ENCODE data around the gene DOCK8.

DOCK8 gene

GRCh38 chr9:297104-297972, 82.7 kb downstream of the DOCK8 start:
- DNase-seq = no peak
- no peaks in the 10 kb centered on the region for H3K36me3 ChIP-seq
- TF ChIP-seq CTCF (IDR thresholded peaks at IDR 0.05; ENCODE audit: low read depth, low read length) = no peak
- no peaks in the 10 kb centered on the region for H3K9me3 ChIP-seq
- no peak overlapping the region for H3K4me3 ChIP-seq (ENCODE audit: low read depth, low read length)
- H3K4me1 ChIP-seq = no peaks in the 10 kb centered on the region
- no peaks in the 10 kb centered on the region for H3K27me3 ChIP-seq

- no peak for TF ChIP-seq CTCF (IDR thresholded peaks at IDR 0.05; ENCODE audit: low read depth, low read length)
- H3K36me3 ChIP-seq = no peaks in the 10 kb centered on the region
- no peaks in the 10 kb centered on the region for H3K4me1 ChIP-seq
- no peaks in the 10 kb centered on the region for H3K9me3 ChIP-seq
- no peak for DNase-seq
- H3K27me3 ChIP-seq = no peaks in the 10 kb centered on the region
- H3K4me3 ChIP-seq (ENCODE audit: low read depth, low read length) = no peak overlapping the region
Measured at GRCh38 chr9:303502-303901, 88.8 kb downstream of the DOCK8 start.

GRCh38 chr9:304106-304505, 89.4 kb downstream of the DOCK8 start:
- DNase-seq = no peak
- Histone ChIP-seq H3K27me3 (no peaks in the 10 kb centered on the region), H3K9me3 (no peaks in the 10 kb centered on the region), H3K36me3 (no peaks in the 10 kb centered on the region), H3K4me1 (no peaks in the 10 kb centered on the region), H3K4me3 (ENCODE audit: low read depth, low read length) (no peak overlapping the region)
- no peak for TF ChIP-seq CTCF (IDR thresholded peaks at IDR 0.05; ENCODE audit: low read depth, low read length)

- Histone ChIP-seq H3K4me3 (ENCODE audit: low read depth, low read length) (no peak overlapping the region), H3K36me3 (no peaks in the 10 kb centered on the region), H3K4me1 (no peaks in the 10 kb centered on the region), H3K9me3 (no peaks in the 10 kb centered on the region), H3K27me3 (no peaks in the 10 kb centered on the region)
- TF ChIP-seq CTCF (IDR thresholded peaks at IDR 0.05; ENCODE audit: low read depth, low read length) = no peak
- no peak for DNase-seq
Measured at GRCh38 chr9:304519-305185, 90.0 kb downstream of the DOCK8 start.

GRCh38 chr9:306907-307306, 92.2 kb downstream of the DOCK8 start:
- Histone ChIP-seq H3K27me3 (no peaks in the 10 kb centered on the region), H3K9me3 (no peaks in the 10 kb centered on the region), H3K4me3 (ENCODE audit: low read depth, low read length) (no peak overlapping the region), H3K4me1 (no peaks in the 10 kb centered on the region), H3K36me3 (no peaks in the 10 kb centered on the region)
- DNase-seq = no peak
- TF ChIP-seq CTCF (IDR thresholded peaks at IDR 0.05; ENCODE audit: low read depth, low read length) = no peak

GRCh38 chr9:311841-312240, 97.2 kb downstream of the DOCK8 start:
- H3K36me3 ChIP-seq = no peaks in the 10 kb centered on the region
- no peaks in the 10 kb centered on the region for H3K4me1 ChIP-seq
- no peaks in the 10 kb centered on the region for H3K27me3 ChIP-seq
- no peak overlapping the region for H3K4me3 ChIP-seq (ENCODE audit: low read depth, low read length)
- DNase-seq = no peak
- no peak for TF ChIP-seq CTCF (IDR thresholded peaks at IDR 0.05; ENCODE audit: low read depth, low read length)
- H3K9me3 ChIP-seq = no peaks in the 10 kb centered on the region

Data from BE2C (cell line).